Mesenteric fat pad (tissue), 1 donor: ENCODE measurements around the gene NRXN3. TPM values are rescaled to one million over a fixed set of nuclear protein-coding genes. Genes with fewer than 3 reads are reported as not detected.

Experiments used
- DNase-seq: peaks from one replicate; pipeline ENCODE4 v3.0.0-alpha.2; 2020; ENCODE audit warnings: low spot score
- total RNA-seq: library from RNA; stranded (reverse); fragmentation: NEBNext Ultra II Directional; extraction: Animal tissue kit (Norgen Biotek cat#: 25700); gene quantifications from one replicate; pipeline ENCODE4 v1.2.1, GENCODE V29; 2021
- donor health status: DM: yes; HTN: yes; CAD: no.

The NRXN3 gene
- total RNA-seq, 1 donor from 2014 or later: 0.84 TPM

- peak; percentile 89 for DNase-seq
These were observed 1108.8 kb downstream of the NRXN3 start for GRCh38 chr14:79278798-79279644.

GRCh38 chr14:79279645-79280597 is 1109.7 kb downstream of the NRXN3 start:
- no peak for DNase-seq

- DNase-seq: no peak
These were observed 1111.3 kb downstream of the NRXN3 start for GRCh38 chr14:79281244-79282152.

GRCh38 chr14:79284621-79285020 is 1114.4 kb downstream of the NRXN3 start:
- no peak for DNase-seq

GRCh38 chr14:79285263-79285662 is 1115.1 kb downstream of the NRXN3 start:
- no peak for DNase-seq

GRCh38 chr14:79287976-79288375 is 1117.8 kb downstream of the NRXN3 start:
- DNase-seq: no peak

- no peak for DNase-seq
These were observed 1123.5 kb downstream of the NRXN3 start for GRCh38 chr14:79293482-79294177.

- no peak for DNase-seq
These were observed 1124.3 kb downstream of the NRXN3 start for GRCh38 chr14:79294499-79294898.

- DNase-seq: no peak
These were observed 1125.2 kb downstream of the NRXN3 start for GRCh38 chr14:79295385-79295784.

GRCh38 chr14:79298373-79298772 is 1128.2 kb downstream of the NRXN3 start:
- no peak for DNase-seq

- DNase-seq: no peak
These were observed 1129.0 kb downstream of the NRXN3 start for GRCh38 chr14:79299162-79299561.

- no peak for DNase-seq
These were observed 1134.1 kb downstream of the NRXN3 start for GRCh38 chr14:79304279-79304678.

- no peak for DNase-seq
These were observed 1136.4 kb downstream of the NRXN3 start for GRCh38 chr14:79306546-79306945.

GRCh38 chr14:79318371-79318770 is 1148.2 kb downstream of the NRXN3 start:
- no peak for DNase-seq

- DNase-seq: no peak
These were observed 1150.4 kb downstream of the NRXN3 start for GRCh38 chr14:79320561-79320960.

- no peak for DNase-seq
These were observed 1150.9 kb downstream of the NRXN3 start for GRCh38 chr14:79321070-79321469.

- no peak for DNase-seq
These were observed 1154.9 kb downstream of the NRXN3 start for GRCh38 chr14:79325071-79325470.

- DNase-seq: no peak
These were observed 1155.4 kb downstream of the NRXN3 start for GRCh38 chr14:79325557-79325956.

- no peak for DNase-seq
These were observed 1158.7 kb downstream of the NRXN3 start for GRCh38 chr14:79328863-79329262.

- DNase-seq: no peak
These were observed 1161.7 kb downstream of the NRXN3 start for GRCh38 chr14:79331830-79332229.
